Rectal smooth muscle tissue (tissue), 1 donor: ENCODE data around the gene PLB1.

Source experiments
- H3K27ac ChIP-seq: one replicate; pipeline ENCODE4 v1.7.0; 2013; ENCODE audit warnings: low read depth, low read length, inconsistent platforms
- H3K27me3 ChIP-seq: one replicate; pipeline ENCODE4 v1.7.0; 2013; ENCODE audit warnings: low read length; ENCODE audit not compliant: control insufficient read depth, insufficient read depth
- H3K36me3 ChIP-seq: one replicate; pipeline ENCODE4 v1.7.0; 2013; ENCODE audit warnings: low read length; ENCODE audit not compliant: control insufficient read depth, insufficient read depth
- H3K4me1 ChIP-seq: one replicate; pipeline ENCODE4 v1.7.0; 2013; ENCODE audit warnings: low read length; ENCODE audit not compliant: control insufficient read depth, insufficient read depth
- H3K4me3 ChIP-seq: one replicate; pipeline ENCODE4 v1.7.0; 2013; ENCODE audit warnings: low read length
- H3K9ac ChIP-seq: one replicate; pipeline ENCODE4 v1.7.0; 2013; ENCODE audit warnings: low read length

PLB1 gene

DNA sequence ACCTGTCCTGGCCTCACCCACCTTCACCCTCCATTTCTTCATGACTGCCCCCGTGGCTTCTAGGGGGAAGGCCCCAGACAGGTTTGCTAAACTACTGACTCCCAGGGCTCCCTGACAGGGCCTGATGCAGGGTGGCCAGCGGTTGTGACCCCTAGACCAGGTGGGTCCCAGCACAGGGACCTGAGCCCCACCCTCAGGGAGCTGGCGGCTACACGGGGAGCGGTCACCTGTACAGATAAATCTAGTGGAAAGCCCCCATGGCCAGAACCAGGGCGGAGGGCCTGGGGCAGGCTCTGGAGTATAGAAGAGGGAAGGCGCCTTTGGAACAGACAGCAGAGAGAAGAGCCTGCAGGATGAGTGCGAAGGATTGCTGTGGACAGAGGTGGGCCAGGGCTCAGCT, 42.5 kb upstream of the PLB1 start:
- Histone ChIP-seq H3K9ac (no peak overlapping the region), H3K36me3 (no peaks in the 10 kb centered on the region), H3K4me3 (no peak overlapping the region), H3K4me1 (no peaks in the 10 kb centered on the region), H3K27me3 (no peaks in the 10 kb centered on the region), H3K27ac (no peak overlapping the region)

DNA sequence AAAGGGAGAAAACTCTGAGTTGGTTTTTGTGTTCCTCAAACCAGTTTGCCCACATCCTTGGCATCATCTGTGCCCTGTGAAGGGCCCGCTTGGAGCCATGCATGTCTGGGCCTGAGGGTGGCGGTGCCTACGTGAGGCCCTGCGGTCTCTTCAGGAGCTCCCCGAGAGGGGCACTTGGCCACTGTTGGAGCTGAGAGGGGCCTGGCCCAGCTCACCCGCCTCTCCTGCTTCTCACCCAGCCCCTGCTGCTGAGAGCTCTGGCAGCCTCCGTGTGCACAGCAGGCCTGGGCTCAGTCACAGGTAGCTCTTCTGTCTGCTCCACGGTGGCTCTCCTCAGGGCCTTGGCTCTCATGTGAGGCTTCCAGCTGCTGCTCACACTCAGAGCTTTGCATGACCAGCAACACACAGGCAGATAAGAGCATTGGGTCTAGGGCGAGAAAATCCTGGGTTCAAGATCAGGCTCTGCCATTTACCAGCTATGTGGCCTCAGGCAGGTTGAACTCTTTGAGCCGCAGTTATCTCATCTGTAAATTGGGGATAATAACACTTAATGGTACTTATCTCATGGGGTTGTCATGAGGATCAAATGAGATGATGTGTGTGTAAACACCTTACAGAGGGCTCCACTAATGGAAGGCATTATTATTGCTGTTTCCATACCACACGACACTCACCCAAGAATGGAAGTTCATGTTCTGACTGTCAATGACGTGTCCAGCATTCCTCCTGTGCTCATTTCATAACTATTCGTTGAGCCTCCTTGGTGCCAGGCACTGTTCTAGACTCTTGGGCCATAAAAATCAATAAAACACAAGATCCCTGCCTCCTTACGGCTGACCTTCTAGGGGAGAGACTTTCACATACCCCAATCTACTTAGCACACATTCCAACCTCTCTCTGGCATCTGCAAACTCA, 41.6 kb upstream of the PLB1 start:
- Histone ChIP-seq H3K9ac (no peak overlapping the region), H3K36me3 (no peaks in the 10 kb centered on the region), H3K27me3 (no peaks in the 10 kb centered on the region), H3K4me3 (no peak overlapping the region), H3K4me1 (no peaks in the 10 kb centered on the region), H3K27ac (no peak overlapping the region)

DNA sequence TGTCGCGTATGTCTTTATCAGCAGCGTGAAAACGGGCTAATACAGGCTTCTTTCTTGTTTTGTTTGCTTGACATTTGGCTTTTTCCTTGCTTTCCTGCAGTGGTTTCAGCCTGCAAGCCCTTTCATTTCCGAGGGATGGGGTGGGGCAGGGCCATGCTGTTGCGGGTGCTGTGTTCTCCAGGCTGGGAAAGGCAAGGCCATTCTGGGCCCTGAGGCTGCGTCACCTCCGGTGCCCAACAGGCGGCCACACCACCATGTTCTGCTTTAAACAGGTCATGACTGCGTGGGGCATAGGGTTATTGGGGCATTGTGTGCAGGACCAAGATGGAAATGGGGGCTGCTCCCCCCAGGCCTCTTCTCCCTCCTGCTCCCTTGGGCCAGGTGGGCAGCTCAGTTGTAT, 38.6 kb upstream of the PLB1 start:
- Histone ChIP-seq H3K27ac (no peak overlapping the region), H3K9ac (no peak overlapping the region), H3K27me3 (no peaks in the 10 kb centered on the region), H3K36me3 (no peaks in the 10 kb centered on the region), H3K4me3 (no peak overlapping the region), H3K4me1 (no peaks in the 10 kb centered on the region)

DNA sequence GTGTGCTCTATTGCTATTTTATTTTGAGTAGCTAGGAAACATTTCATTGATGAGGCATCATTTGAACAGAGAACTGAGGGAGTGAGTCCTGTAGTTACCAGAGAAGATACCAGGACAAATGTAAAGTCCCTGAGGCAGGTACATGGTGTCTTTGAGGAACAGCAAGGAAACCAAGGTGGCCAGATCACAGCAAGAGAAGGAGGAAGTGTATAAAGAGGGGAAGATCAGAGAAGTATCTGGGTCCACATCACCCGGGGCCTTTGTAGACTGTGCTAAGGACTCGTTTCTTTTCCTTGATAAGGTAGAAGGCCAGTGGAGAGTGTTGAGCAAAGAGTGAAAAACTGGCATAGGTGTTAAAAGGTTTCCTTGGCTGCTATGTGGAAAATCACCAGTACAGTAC, 34.8 kb upstream of the PLB1 start:
- no peaks in the 10 kb centered on the region for H3K36me3 ChIP-seq
- H3K9ac ChIP-seq, result no peak overlapping the region
- no peaks in the 10 kb centered on the region for H3K4me1 ChIP-seq
- H3K27ac ChIP-seq, result no peak overlapping the region
- no peak overlapping the region for H3K4me3 ChIP-seq
- no peaks in the 10 kb centered on the region for H3K27me3 ChIP-seq

DNA sequence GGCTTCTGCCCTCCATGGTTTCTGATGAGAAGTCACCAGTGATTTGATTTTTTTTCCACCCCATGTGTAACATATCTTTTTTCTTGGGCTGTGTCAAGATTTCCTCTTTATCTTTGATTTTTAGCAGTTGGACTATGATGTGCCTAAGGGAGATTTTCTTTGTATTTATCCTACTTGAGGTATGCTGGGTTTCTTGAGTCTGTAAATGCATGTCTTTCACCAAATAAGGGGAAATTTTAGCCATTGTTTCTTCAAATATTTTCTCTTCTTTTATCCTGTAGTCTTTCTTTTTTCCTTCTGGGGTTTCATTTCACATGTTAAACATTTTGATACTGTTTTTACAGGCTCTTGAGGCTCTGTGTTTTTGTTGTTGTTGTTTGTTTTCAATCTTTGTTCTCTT, 33.7 kb upstream of the PLB1 start:
- Histone ChIP-seq H3K4me1 (no peaks in the 10 kb centered on the region), H3K36me3 (no peaks in the 10 kb centered on the region), H3K4me3 (no peak overlapping the region), H3K27me3 (no peaks in the 10 kb centered on the region), H3K27ac (no peak overlapping the region), H3K9ac (no peak overlapping the region)

DNA sequence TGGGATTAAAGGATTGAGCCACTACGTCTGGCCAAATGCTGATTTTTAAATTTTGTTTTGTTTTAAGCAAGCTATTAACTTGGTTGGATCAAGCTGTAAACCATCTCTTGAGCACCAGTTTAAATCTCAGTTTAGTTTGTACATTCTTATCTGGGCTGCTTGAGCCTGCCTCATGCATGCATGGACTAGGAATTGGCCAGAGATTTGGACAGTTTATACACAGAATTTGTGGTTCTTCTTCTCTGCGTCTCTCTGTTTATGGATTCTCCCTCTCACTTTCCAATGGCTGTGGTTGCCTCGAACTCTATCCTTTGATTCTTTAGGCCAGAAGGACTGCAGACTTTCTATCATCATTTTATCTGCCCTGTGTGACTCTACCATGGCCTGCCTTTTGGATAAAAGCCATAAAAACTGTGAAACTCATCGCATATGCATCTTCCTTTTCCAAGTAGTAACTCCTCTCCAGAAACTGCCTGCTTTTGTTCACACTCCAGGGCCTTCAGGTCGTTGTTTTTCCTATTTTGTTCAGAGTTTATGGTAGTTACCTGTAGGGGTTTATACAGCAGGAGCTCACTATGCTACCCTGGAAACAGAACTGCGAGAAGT, 32.5 kb upstream of the PLB1 start:
- Histone ChIP-seq H3K27ac (no peak overlapping the region), H3K4me3 (no peak overlapping the region), H3K4me1 (no peaks in the 10 kb centered on the region), H3K36me3 (no peaks in the 10 kb centered on the region), H3K27me3 (no peaks in the 10 kb centered on the region), H3K9ac (no peak overlapping the region)

DNA sequence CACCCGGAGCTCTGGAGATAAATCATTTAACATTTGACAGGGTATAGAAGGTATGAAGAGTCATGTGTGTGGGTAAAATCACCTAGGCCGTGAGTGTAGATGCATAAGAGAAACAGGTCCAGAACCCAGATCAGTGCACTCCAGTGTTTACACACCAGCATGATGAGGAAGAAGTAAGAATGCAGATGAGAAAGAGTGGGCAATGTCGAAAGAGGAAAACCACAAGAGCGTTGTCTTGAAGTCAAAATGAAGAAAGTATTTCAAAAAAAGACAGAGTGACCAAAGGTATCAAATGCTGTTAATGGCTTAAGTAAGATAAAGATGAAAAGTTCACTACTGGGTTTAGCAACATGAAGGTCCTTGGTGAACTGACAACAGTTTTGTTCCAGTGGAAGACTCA, 32.0 kb upstream of the PLB1 start:
- Histone ChIP-seq H3K4me3 (no peak overlapping the region), H3K27me3 (no peaks in the 10 kb centered on the region), H3K27ac (no peak overlapping the region), H3K4me1 (no peaks in the 10 kb centered on the region), H3K9ac (no peak overlapping the region), H3K36me3 (no peaks in the 10 kb centered on the region)

DNA sequence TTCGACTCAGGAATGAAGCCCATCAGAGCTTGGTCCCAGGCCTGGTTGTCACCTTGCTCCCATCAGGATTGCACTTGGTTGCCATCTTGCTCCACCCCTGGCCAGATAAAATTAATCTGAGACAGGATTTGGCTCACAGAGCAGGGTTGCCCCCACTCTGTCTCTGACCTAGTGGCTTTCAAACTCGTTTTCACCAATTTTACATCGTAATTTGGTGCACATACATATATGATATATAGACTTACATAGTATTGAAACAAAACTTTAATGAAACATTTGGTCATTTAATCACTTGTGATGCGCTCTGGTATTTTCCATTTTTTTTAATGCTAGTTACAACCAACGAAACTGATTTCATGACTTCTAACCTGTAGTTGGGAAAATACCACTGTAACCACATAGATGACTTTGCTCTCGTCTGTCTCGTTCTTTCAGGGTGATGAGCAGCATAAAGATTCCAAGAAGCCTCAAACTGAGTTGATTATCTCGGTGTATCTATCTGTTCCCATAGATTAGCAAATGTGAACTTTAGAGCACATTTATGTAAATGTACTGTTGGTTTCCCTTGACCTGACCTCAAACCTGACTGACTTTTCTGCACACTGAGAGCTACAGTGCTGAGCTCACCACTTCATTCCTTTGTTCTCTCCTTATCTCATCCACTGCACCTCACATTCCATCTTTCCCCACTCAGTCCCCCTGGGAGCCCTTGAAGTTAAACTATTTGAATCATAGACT, 30.5 kb upstream of the PLB1 start:
- Histone ChIP-seq H3K4me3 (no peak overlapping the region), H3K36me3 (no peaks in the 10 kb centered on the region), H3K4me1 (no peaks in the 10 kb centered on the region), H3K27me3 (no peaks in the 10 kb centered on the region), H3K27ac (no peak overlapping the region), H3K9ac (no peak overlapping the region)

DNA sequence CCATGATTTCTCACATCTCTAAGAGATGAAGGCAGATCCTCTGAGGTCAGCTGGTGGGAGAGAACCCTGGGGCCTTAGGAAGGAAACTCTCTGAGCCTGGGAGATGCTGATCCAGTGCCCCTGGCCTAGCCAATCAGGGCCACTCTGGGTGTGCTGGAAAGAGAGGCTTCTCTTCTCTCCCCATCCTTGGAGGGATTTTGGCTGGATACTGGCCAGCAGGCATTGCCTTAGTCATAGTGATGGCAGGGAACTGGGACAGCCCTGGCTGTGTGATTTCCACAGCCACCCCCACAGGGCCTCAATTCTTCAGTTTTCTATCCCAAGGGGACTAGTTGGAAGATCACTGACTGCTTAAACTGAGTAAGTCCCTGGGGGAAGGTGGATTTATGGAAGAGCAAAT, 26.6 kb upstream of the PLB1 start:
- no peaks in the 10 kb centered on the region for H3K36me3 ChIP-seq
- H3K27me3 ChIP-seq, result no peaks in the 10 kb centered on the region
- no peak overlapping the region for H3K4me3 ChIP-seq
- no peak overlapping the region for H3K27ac ChIP-seq
- no peak overlapping the region for H3K9ac ChIP-seq
- H3K4me1 ChIP-seq, result no peaks in the 10 kb centered on the region

DNA sequence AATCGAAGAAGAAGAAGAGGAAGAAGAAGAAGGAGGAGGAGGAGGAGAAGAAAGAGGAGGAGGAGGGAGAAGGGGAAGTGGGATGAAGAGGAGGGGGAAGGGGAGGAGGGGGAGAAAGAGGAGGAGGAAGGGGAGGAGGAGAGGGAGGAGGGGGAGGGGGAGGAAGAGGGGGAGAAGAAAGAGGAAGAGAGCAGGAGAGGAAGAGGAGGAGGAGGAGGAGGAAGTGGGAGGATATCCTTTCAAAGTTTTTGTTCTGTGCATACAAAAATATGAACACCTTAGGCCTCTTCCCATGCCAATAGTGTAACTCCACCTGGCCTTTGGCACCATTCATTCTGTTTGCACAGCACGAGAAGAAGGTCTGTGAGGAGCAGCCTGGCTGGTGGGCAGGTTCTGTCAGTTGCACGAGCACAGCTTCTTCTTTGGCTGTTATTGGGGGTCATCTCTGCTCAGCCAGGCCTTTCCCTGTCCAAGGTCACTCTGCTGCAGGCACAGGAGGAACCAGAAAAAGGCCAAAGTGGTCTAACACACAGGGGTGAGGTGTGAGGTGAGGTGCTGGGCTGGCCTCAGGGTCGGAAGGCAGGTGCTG, 25.8 kb upstream of the PLB1 start:
- Histone ChIP-seq H3K27me3 (no peaks in the 10 kb centered on the region), H3K36me3 (no peaks in the 10 kb centered on the region), H3K4me1 (no peaks in the 10 kb centered on the region), H3K27ac (no peak overlapping the region), H3K4me3 (no peak overlapping the region), H3K9ac (no peak overlapping the region)

DNA sequence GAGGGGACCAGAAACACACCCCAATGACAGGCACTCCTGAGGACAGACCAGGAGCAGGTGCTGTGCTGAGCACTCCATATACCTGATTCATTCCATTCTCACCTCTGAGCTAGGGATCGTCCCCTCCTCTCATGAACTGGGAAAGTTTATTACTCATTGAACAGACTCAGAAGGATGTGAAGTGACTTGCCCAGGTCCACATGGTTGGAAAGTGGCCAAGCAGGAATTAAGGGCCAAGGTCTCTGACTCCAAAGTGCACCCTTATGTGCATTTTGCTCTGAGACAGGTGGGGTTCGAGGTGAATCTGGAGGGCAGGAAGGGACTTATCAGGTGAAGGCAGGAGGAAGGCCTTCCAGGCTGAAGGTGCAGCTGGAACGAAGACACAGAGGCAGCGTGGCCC, 25.1 kb upstream of the PLB1 start:
- Histone ChIP-seq H3K4me3 (no peak overlapping the region), H3K27me3 (no peaks in the 10 kb centered on the region), H3K27ac (no peak overlapping the region), H3K9ac (no peak overlapping the region), H3K36me3 (no peaks in the 10 kb centered on the region), H3K4me1 (no peaks in the 10 kb centered on the region)

DNA sequence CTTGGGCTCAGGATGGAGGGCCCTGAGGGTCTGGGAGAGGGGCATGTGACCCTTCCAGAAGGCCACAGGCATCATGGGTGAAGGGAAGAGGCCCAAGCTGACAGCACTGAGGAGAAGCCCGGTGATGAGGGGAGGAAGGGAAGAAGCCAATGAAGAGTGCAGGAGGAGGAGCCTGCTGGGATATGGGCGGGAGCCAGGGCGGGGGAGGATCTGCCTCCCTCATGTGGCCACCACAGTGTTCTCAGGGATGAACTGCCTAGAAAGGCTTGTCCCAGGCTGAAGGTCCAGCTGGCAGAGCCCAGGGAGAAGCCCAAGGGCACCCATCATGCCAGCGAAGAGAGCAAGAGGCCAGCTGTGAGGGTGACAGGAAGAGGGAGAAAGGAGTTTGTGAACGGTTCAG, 24.6 kb upstream of the PLB1 start:
- Histone ChIP-seq H3K27ac (no peak overlapping the region), H3K9ac (no peak overlapping the region)

More for the DNA sequence above, 24.6 kb upstream of the PLB1 start:
- Histone ChIP-seq H3K36me3 (no peaks in the 10 kb centered on the region), H3K4me1 (no peaks in the 10 kb centered on the region), H3K27me3 (no peaks in the 10 kb centered on the region), H3K4me3 (no peak overlapping the region)
